Measurements from ENCODE around the gene KRTAP12-2.

Gene KRTAP12-2

GRCh38 chr21:44623575-44623974 is 43.2 kb downstream of the KRTAP12-2 start:
- DNase-seq: no peak

DNA sequence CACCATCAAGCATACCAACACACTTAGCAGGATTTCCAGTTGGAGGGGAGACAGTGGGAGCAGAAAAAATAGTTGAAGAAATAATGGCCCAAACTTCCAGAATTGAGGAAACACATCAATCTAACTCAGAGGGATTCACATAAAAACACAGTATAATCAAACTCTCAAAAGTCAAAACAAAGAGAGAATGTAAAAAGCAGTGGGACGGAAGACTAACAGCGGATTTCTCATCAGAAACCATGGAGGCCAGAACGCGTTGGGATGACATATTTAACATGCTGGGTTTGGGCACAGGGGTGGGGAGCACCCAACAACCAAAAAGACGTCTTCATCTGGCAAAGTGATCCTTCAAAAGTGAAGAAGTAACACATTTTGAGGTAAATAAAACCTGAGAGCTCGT is 46.8 kb downstream of the KRTAP12-2 start:
- no peak for DNase-seq

GRCh38 chr21:44618909-44619308 is 47.8 kb downstream of the KRTAP12-2 start:
- DNase-seq: no peak

DNA sequence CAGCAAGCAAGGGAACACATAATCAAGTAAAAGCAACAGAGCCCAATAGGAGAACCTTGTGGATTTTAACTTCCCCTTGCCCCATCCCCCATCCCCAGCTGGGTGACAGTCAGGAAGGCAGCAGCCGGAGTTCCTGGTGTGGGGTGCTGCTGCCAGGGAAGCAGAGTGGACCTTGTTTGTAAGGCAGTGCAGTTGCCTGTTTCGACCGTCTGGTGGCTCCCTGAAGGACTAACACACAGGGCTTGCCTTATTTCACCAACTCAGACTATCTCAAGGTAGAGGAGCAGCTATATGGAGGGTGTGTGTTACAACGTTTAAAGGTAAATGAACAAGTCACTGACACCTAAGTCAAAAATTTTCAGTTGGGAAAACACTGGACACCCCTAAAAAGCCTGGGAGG is 48.2 kb downstream of the KRTAP12-2 start:
- peak; percentile 11 for DNase-seq

- DNase-seq: no peak
These were observed 49.6 kb downstream of the KRTAP12-2 start for GRCh38 chr21:44617071-44617501.

DNA sequence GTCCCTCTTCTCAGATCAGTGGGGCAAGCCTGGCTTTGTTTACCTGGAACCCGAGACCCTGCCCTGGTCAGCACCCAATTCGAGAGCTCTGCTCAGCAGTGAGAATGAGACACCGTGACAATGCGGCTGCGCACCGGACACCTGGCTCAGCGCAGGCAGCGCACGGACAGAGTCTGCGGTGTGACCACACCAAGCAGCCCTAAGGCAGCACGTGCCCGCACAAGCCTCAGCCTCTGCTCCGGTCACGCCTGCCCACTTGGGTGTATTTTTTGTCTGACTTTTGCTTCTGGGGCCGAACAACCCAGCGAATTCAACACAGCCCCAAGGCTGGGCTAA is 50.2 kb downstream of the KRTAP12-2 start:
- DNase-seq: no peak
